BLaER1 treated with 17β-estradiol and CSF1 and Interleukin-3, amounts not matched to agents 10 nM and 100 nM (cell line): ENCODE results near the gene DCTN4.

ENCODE experiments used
- H3K27ac ChIP-seq, 11 experiments: shearing (Covaris generic); formaldehyde crosslinking; 2 replicates each; pipeline ENCODE4 v1.8.1; 2022
- H3K27me3 ChIP-seq, 11 experiments: shearing (Covaris generic); formaldehyde crosslinking; 2 replicates each; pipeline ENCODE4 v1.8.1; 2022
- H3K36me3 ChIP-seq, 11 experiments: shearing (Covaris generic); formaldehyde crosslinking; 2 replicates each; pipeline ENCODE4 v1.8.1; 2022
- H3K4me1 ChIP-seq, 10 experiments: shearing (Covaris generic); formaldehyde crosslinking; 2 replicates each; pipeline ENCODE4 v1.8.1; 2022
- H3K4me2 ChIP-seq, 11 experiments: shearing (Covaris generic); formaldehyde crosslinking; 2 replicates each; pipeline ENCODE4 v1.8.1; 2022
- H3K4me3 ChIP-seq, 10 experiments: shearing (Covaris generic); formaldehyde crosslinking; 2 replicates each; pipeline ENCODE4 v1.8.1; 2022
- H3K9ac ChIP-seq, 11 experiments: shearing (Covaris generic); formaldehyde crosslinking; 2 replicates each; pipeline ENCODE4 v1.8.1; 2022
- H3K9me3 ChIP-seq, 11 experiments: shearing (Covaris generic); formaldehyde crosslinking; replicated peaks in 1 of 11; 2 replicates each; pipeline ENCODE4 v1.8.1; 2022
- H4K20me1 ChIP-seq, 11 experiments: shearing (Covaris generic); formaldehyde crosslinking; 2 replicates each; pipeline ENCODE4 v1.8.1; 2022
- Cebpa-rat ChIP-seq, 11 experiments: shearing (Covaris generic); IDR thresholded peaks; 2 replicates each; pipeline ENCODE4 v1.8.1; 2022

Gene DCTN4

DNA sequence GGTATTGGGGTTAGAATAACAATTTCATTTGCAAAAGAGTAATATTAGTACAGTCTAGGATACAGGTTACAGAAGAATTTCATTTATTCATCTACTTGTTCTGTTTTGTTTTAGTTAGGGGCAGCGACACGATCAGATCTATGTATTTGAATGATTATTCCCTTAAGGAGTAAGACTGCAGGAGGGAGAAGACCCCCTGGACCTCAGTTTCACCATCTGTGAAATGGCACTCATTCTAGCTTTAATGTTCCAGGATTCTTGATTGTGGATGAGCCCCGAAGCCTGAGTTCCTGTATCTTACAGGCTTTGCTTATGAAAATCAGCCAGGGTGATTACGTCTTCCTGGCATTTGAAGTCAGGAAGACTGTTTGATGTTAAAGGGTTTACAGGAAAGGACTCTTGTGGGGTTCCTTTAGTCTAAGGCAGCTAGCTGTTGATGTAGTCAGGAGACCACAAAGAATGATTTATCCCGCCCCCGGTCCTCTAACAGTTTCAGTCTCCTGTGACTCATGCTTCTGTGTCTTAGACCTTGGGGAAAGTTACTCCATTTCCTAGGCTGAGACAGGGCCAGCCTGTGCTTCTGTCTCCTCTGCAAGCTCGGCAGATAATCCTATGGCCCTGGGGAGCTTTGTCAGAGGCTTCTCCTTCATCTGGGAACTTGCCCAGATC, 31.3 kb upstream of the DCTN4 start:
- no peaks in the 10 kb centered on the region for H3K27me3 ChIP-seq
- H3K4me2 ChIP-seq, result peak overlapping the region; percentile 70 to 92 (median 78)
- peak overlapping the region in 6 of 10 experiments; percentile 14 to 52 (median 21); a peak in 8 of 20 replicates for H3K4me3 ChIP-seq
- peaks cover 0 to 21% (median 14%) of the 10 kb centered on the region in 11 experiments; a peak in 16 of 22 replicates for H3K9me3 ChIP-seq
- peaks cover 39 to 88% (median 52%) of the 10 kb centered on the region in 10 experiments for H3K4me1 ChIP-seq
- H3K36me3 ChIP-seq, result peaks cover 0 to 39% (median 22%) of the 10 kb centered on the region in 11 experiments; a peak in 17 of 22 replicates
- peaks cover 0 to 51% (median 0%) of the 10 kb centered on the region in 11 experiments; a peak in 7 of 22 replicates for H4K20me1 ChIP-seq
- H3K9ac ChIP-seq, result peak overlapping the region; percentile 34 to 71 (median 57); a peak in 19 of 22 replicates
- TF ChIP-seq Cebpa-rat (IDR thresholded peaks at IDR 0.05), result peak in 1 of 11 experiments; percentile 52; a peak in 1 of 22 replicates
- peak overlapping the region; percentile 50 to 79 (median 67); a peak in 21 of 22 replicates for H3K27ac ChIP-seq

DNA sequence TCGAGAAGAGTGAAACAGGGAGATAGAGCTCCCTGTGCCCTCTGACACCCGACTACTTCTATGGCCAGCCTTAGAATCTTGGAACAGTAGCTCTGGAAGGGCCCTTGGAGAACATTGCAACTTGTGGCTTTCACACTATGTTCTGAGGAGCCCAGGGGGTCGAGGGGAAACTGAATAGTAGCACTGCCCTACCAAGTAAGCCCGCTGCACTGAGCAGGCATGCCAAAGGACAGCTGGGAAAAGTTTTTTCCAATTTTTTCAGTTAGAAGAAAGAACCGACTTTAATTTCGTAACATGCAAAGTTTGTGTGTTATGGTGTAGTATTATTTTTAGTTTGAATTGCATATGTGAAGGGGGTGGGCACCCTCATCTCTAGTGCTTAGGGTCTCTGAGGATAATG, 30.6 kb upstream of the DCTN4 start:
- peak overlapping the region in 9 of 11 experiments; percentile 0 to 71 (median 57); a peak in 9 of 22 replicates for H3K9ac ChIP-seq
- peaks cover 0 to 51% (median 0%) of the 10 kb centered on the region in 11 experiments; a peak in 7 of 22 replicates for H4K20me1 ChIP-seq
- H3K27me3 ChIP-seq, result no peaks in the 10 kb centered on the region
- H3K4me3 ChIP-seq, result peak overlapping the region in 1 of 10 experiments; percentile 32; a peak in 2 of 20 replicates
- H3K27ac ChIP-seq, result peak overlapping the region; percentile 50 to 79 (median 67); a peak in 21 of 22 replicates
- peaks cover 0 to 34% (median 16%) of the 10 kb centered on the region in 11 experiments; a peak in 14 of 22 replicates for H3K36me3 ChIP-seq
- TF ChIP-seq Cebpa-rat (IDR thresholded peaks at IDR 0.05), result no peak
- peak overlapping the region; percentile 70 to 92 (median 78) for H3K4me2 ChIP-seq
- peaks cover 42 to 94% (median 58%) of the 10 kb centered on the region in 10 experiments for H3K4me1 ChIP-seq
- peaks cover 0 to 23% (median 15%) of the 10 kb centered on the region in 11 experiments; a peak in 16 of 22 replicates for H3K9me3 ChIP-seq

DNA sequence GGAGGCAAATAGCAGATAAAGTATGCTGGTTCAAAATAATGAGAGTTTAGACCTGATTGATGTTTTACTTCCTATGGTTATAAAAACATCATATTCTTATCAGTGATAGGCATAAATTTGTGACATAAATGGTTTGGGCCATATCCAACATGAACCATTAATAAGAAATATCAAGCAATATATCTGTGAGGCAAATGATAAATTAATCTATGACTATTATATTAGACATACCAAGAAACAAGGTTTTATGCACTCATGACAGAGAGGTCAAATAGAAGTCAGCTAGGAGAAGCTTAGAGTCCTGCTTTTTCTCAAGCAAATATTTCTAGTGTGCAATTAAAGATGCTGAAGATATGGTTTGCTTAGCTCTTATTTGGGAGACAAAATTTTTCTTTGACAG, 30.2 kb upstream of the DCTN4 start:
- H3K4me3 ChIP-seq, result no peak overlapping the region
- TF ChIP-seq Cebpa-rat (IDR thresholded peaks at IDR 0.05), result no peak
- peaks cover 0 to 51% (median 0%) of the 10 kb centered on the region in 11 experiments; a peak in 7 of 22 replicates for H4K20me1 ChIP-seq
- peaks cover 0 to 23% (median 15%) of the 10 kb centered on the region in 11 experiments; a peak in 16 of 22 replicates for H3K9me3 ChIP-seq
- peak overlapping the region in 1 of 11 experiments; percentile 16; a peak in 2 of 22 replicates for H3K9ac ChIP-seq
- peak overlapping the region; percentile 24 to 79 (median 67); a peak in 12 of 22 replicates for H3K27ac ChIP-seq
- no peaks in the 10 kb centered on the region for H3K27me3 ChIP-seq
- H3K4me1 ChIP-seq, result peaks cover 47 to 99% (median 63%) of the 10 kb centered on the region in 10 experiments
- peaks cover 0 to 29% (median 11%) of the 10 kb centered on the region in 11 experiments; a peak in 12 of 22 replicates for H3K36me3 ChIP-seq
- H3K4me2 ChIP-seq, result peak overlapping the region; percentile 70 to 92 (median 78)

DNA sequence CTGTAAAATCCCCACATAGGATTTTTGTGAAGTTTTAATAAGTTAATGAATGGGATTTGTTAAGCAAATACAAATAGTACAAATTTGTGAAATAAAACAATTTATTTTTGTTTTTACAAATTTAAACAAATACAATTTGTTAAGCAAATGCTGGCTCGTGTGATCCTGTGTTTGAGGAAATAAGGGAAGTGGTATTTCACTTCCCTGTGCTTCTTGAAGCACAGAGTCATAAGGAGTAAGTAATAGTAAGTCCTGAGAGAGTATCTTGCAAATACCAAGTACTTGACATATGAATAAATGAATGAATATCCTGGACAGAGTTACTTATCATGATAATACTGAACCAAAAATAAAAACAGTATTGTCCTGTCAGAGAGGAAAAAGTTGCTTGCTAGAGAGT, 28.8 kb upstream of the DCTN4 start:
- Histone ChIP-seq H3K9me3 (peaks cover 0 to 20% (median 15%) of the 10 kb centered on the region in 11 experiments; a peak in 16 of 22 replicates), H3K4me1 (peaks cover 60 to 100% (median 76%) of the 10 kb centered on the region in 10 experiments), H3K27me3 (no peaks in the 10 kb centered on the region), H3K4me3 (no peak overlapping the region), H4K20me1 (peaks cover 0 to 62% (median 0%) of the 10 kb centered on the region in 11 experiments; a peak in 9 of 22 replicates), H3K27ac (peak overlapping the region in 7 of 11 experiments; percentile 16 to 64 (median 57); a peak in 9 of 22 replicates), H3K4me2 (peak overlapping the region; percentile 24 to 92 (median 77)), H3K9ac (peak overlapping the region in 2 of 11 experiments; percentile 8 to 42; a peak in 1 of 22 replicates), H3K36me3 (peaks cover 0 to 17% (median 5%) of the 10 kb centered on the region in 11 experiments; a peak in 10 of 22 replicates)
- no peak for TF ChIP-seq Cebpa-rat (IDR thresholded peaks at IDR 0.05)

DNA sequence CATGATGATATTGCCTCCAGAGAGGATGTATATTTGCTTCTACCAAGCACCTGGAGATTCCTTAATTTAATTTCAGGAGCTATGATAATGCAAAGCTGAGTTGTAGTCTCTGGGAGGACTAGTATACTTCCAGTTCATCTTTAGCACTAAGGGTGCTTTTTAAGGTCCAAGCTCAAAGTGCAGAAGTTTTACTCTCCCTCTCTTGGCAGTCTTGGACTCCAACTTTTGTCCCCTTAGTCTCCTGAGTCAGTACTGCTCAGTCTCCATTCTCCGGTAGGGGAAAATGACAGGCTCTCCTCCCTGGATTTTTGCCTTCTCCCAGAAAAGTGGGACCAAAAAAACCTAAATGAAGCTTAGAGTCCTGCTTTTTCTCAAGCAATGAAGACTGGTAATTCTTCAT, 28.1 kb upstream of the DCTN4 start:
- Histone ChIP-seq H3K9ac (peak overlapping the region in 5 of 11 experiments; percentile 8 to 42 (median 12); a peak in 4 of 22 replicates), H3K4me3 (no peak overlapping the region), H3K36me3 (peaks cover 0 to 17% (median 4%) of the 10 kb centered on the region in 11 experiments; a peak in 10 of 22 replicates), H3K4me1 (peaks cover 68 to 100% (median 84%) of the 10 kb centered on the region in 10 experiments), H3K27ac (peak overlapping the region in 8 of 11 experiments; percentile 16 to 64 (median 53); a peak in 11 of 22 replicates), H3K9me3 (peaks cover 0 to 20% (median 15%) of the 10 kb centered on the region in 11 experiments; a peak in 16 of 22 replicates), H3K27me3 (no peaks in the 10 kb centered on the region), H4K20me1 (peaks cover 0 to 66% (median 0%) of the 10 kb centered on the region in 11 experiments; a peak in 9 of 22 replicates), H3K4me2 (peak overlapping the region; percentile 24 to 92 (median 77); a peak in 18 of 22 replicates)
- no peak for TF ChIP-seq Cebpa-rat (IDR thresholded peaks at IDR 0.05)

DNA sequence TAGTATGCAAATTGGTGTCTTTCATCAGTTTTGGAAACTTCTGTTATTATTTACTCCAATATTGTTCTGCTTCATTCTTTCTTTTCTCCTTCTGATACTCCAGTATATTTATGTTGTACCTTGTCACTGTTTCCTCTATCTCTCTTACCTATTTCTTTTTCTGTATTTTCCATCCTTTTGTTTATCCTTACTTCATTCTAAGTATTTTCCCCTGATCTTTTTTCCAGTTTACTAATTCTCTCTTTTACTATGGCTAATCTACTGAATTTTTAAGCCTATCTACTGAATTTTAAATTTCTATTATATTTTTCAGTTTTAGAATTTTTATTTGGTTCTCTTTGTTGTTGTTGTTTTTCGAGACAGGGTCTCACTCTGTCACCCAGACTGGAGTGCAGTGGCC, 27.1 kb upstream of the DCTN4 start:
- peak overlapping the region in 3 of 11 experiments; percentile 87 to 92 (median 87); a peak in 5 of 22 replicates for H3K4me2 ChIP-seq
- no peak overlapping the region for H3K27ac ChIP-seq
- no peak for TF ChIP-seq Cebpa-rat (IDR thresholded peaks at IDR 0.05)
- peaks cover 0 to 17% (median 8%) of the 10 kb centered on the region in 11 experiments; a peak in 10 of 22 replicates for H3K36me3 ChIP-seq
- no peak overlapping the region for H3K4me3 ChIP-seq
- peaks cover 0 to 70% (median 0%) of the 10 kb centered on the region in 11 experiments; a peak in 10 of 22 replicates for H4K20me1 ChIP-seq
- no peaks in the 10 kb centered on the region for H3K27me3 ChIP-seq
- H3K9me3 ChIP-seq, result peaks cover 0 to 20% (median 15%) of the 10 kb centered on the region in 11 experiments; a peak in 16 of 22 replicates
- H3K4me1 ChIP-seq, result peaks cover 75 to 100% (median 87%) of the 10 kb centered on the region in 10 experiments
- H3K9ac ChIP-seq, result no peak overlapping the region

DNA sequence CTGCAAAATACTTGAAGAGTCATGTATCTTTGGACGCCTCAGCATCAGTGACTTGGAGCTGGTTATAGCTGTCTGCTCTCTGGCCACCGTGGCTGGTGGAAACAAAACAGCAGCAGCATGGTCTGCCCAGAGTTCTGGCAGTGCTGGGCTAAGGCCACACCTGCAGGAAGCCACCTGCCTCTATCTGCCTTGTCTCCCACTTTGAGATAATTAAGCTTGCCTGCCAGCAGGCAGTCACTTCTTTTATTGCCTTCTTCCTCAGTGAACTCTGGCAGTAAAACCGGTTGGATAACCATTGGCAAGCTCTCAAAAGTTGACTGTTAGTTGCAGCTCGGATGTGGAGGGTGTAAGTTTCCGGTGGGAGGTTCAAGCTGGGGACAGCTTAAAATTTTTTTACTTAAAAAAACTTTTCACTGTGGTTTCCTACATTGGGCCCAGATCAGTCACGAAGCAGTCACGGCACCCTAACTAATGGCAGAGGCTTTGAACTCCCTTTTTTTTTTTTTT, 24.7 kb upstream of the DCTN4 start:
- Histone ChIP-seq H3K27me3 (no peaks in the 10 kb centered on the region), H3K4me2 (peak overlapping the region; percentile 87 to 97 (median 95)), H3K9me3 (peaks cover 0 to 20% (median 15%) of the 10 kb centered on the region in 11 experiments; a peak in 16 of 22 replicates), H4K20me1 (peaks cover 0 to 56% (median 0%) of the 10 kb centered on the region in 11 experiments; a peak in 7 of 22 replicates), H3K9ac (peak overlapping the region; percentile 54 to 94 (median 88); a peak in 21 of 22 replicates), H3K36me3 (peaks cover 0 to 17% (median 8%) of the 10 kb centered on the region in 11 experiments; a peak in 10 of 22 replicates), H3K4me1 (peaks cover 74 to 87% (median 83%) of the 10 kb centered on the region in 10 experiments), H3K4me3 (peak overlapping the region; percentile 3 to 96 (median 46); a peak in 17 of 20 replicates), H3K27ac (peak overlapping the region; percentile 36 to 93 (median 85); a peak in 21 of 22 replicates)
- peak in 1 of 11 experiments; percentile 34; a peak in 1 of 22 replicates for TF ChIP-seq Cebpa-rat (IDR thresholded peaks at IDR 0.05)

DNA sequence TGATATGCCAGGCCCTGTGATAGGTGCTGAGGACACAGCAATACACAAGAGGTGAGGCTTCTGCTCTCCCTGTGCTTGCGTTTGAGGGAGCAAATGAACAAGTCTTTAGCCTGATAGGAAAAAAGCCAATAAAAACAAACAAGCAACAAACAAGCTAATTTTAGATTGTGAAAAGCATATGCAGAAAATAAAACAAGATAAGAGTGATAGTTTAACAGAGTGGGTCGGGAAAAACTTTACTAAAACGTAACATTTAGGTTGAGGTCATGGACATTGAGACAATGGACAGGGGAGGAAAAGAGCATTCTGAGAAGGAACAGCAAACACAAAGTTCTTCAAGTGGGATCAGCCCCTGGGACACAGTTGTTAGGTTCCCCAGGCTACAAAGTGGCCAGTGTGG, 24.0 kb upstream of the DCTN4 start:
- H3K4me3 ChIP-seq, result peak overlapping the region; percentile 3 to 96 (median 46); a peak in 16 of 20 replicates
- peaks cover 0 to 17% (median 8%) of the 10 kb centered on the region in 11 experiments; a peak in 10 of 22 replicates for H3K36me3 ChIP-seq
- peak overlapping the region; percentile 36 to 93 (median 85); a peak in 21 of 22 replicates for H3K27ac ChIP-seq
- TF ChIP-seq Cebpa-rat (IDR thresholded peaks at IDR 0.05), result no peak
- no peaks in the 10 kb centered on the region for H3K27me3 ChIP-seq
- peaks cover 0 to 20% (median 15%) of the 10 kb centered on the region in 11 experiments; a peak in 16 of 22 replicates for H3K9me3 ChIP-seq
- peaks cover 0 to 50% (median 0%) of the 10 kb centered on the region in 11 experiments; a peak in 7 of 22 replicates for H4K20me1 ChIP-seq
- peak overlapping the region; percentile 87 to 97 (median 95) for H3K4me2 ChIP-seq
- peak overlapping the region; percentile 54 to 94 (median 88); a peak in 21 of 22 replicates for H3K9ac ChIP-seq
- H3K4me1 ChIP-seq, result peaks cover 73 to 86% (median 82%) of the 10 kb centered on the region in 10 experiments
